ENCODE measurements around the gene ABCA7. TPM values are rescaled to one million over a fixed set of nuclear protein-coding genes. Genes with fewer than 3 reads are reported as not detected.

ABCA7 gene
- total RNA-seq, 3 donors from 2014 or later (not counting 1 experiment from before 2014, with no cell fraction given), result 73.3 to 149 (median 121) TPM

DNA sequence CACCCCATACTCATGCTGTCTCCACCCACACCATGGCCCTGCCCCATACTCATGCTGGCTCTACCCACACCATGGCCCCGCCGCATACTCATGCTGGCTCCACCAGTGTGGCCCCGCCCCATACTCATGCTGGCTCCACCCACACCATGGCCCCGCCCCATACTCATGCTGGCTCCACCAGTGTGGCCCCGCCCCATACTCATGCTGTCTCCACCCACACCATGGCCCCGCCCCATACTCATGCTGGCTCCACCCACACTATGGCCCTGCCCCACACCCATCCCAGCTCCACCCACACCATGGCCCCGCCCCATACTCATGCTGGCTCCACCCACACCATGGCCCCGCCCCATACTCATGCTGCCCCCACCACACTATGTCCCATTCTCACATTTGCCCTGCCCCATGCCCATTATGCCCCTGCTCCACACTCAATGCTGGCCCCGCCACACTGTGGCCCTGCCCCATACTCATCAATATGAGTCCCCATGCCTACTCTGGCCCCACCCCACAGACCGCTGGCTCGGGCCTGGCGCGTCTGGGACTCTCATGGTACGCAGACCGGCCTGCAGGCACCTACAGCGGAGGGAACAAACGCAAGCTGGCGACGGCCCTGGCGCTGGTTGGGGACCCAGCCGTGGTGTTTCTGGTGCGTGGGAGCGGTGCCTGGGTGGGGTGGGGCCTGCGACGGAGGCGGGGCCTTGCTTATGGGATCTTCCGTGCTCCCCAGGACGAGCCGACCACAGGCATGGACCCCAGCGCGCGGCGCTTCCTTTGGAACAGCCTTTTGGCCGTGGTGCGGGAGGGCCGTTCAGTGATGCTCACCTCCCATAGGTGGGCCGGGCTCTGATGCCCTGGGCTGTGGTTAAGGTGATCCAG lies 23.4 kb downstream of the ABCA7 start:
- TF ChIP-seq, protein P1, sequence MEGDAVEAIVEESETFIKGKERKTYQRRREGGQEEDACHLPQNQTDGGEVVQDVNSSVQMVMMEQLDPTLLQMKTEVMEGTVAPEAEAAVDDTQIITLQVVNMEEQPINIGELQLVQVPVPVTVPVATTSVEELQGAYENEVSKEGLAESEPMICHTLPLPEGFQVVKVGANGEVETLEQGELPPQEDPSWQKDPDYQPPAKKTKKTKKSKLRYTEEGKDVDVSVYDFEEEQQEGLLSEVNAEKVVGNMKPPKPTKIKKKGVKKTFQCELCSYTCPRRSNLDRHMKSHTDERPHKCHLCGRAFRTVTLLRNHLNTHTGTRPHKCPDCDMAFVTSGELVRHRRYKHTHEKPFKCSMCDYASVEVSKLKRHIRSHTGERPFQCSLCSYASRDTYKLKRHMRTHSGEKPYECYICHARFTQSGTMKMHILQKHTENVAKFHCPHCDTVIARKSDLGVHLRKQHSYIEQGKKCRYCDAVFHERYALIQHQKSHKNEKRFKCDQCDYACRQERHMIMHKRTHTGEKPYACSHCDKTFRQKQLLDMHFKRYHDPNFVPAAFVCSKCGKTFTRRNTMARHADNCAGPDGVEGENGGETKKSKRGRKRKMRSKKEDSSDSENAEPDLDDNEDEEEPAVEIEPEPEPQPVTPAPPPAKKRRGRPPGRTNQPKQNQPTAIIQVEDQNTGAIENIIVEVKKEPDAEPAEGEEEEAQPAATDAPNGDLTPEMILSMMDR (IDR thresholded peaks at IDR 0.05), result no peak
- peaks cover 7 to 33% of the 10 kb centered on the region in 2 donors for H3K4me1 Mint-ChIP-seq
- Histone ChIP-seq H3K9me3 (ENCODE audit: control insufficient read depth, insufficient read depth, low read length) (peaks cover 6% of the 10 kb centered on the region), H3K4me3 (ENCODE audit: low read length) (no peak overlapping the region), H3K27ac (ENCODE audit: low read length) (peak overlapping the region; percentile 20), H3K27me3 (ENCODE audit: control insufficient read depth, insufficient read depth, low read length) (no peaks in the 10 kb centered on the region), H3K4me1 (ENCODE audit: control insufficient read depth, insufficient read depth, low read length) (peaks cover 38% of the 10 kb centered on the region), H3K36me3 (ENCODE audit: control insufficient read depth, insufficient read depth, low read length) (peaks cover 8% of the 10 kb centered on the region)
- no peak overlapping the region for H3K4me3 Mint-ChIP-seq
- no peaks in the 10 kb centered on the region for H3K9me3 Mint-ChIP-seq
- no peaks in the 10 kb centered on the region for H3K27me3 Mint-ChIP-seq (ENCODE audit: low read depth in 2 of 2)
- DNase-seq (peak; percentile 66 to 79), ATAC-seq (peak; percentile 10 to 43 (median 12))
- intact Hi-C loops (cut with micrococcal nuclease), result no loop called here
- H3K36me3 Mint-ChIP-seq, result no peaks in the 10 kb centered on the region
- peak overlapping the region in 1 of 2 donors; percentile 53 for H3K27ac Mint-ChIP-seq
- WGBS (ENCODE audit: insufficient coverage), result 94% methylated on average over 37 of the region's 37 CpGs

DNA sequence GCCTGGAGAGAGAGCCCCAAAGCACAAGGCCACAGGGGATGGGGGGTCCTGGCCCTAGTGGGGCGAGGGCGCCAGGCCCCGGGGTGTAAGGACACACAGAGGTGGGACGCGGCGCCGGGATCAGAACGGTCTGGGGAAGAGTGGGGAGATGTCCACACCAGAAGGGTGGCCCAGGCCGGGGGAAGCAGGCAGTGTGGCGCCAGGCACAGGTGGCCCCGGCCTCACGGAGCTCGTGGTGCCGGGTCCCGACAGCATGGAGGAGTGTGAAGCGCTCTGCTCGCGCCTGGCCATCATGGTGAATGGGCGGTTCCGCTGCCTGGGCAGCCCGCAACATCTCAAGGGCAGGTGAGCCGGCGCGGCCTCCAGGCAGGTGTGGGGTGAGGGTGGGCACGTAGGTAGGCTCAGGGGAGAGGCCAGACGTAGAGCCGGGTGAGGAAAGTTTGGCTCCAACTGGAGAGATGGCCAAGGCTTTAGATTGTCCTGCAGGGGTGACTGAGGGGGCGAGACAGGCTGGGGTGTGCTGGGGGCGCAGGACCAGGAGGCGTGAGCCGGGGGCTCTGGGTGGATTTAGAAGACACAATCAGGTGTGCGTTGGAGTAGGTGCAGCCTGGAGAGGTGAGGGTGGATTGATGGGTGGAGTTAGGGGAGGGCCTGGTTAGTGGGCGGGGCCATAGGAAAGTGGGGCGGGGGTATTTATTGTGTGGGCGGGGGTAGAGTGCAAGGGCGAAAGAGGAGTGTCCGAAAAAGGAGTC lies 24.2 kb downstream of the ABCA7 start:
- H3K9me3 ChIP-seq (ENCODE audit: control insufficient read depth, insufficient read depth, low read length), result no peaks in the 10 kb centered on the region
- 91% methylated on average over 37 of the region's 37 CpGs for WGBS (ENCODE audit: insufficient coverage)
- no peak overlapping the region for H3K4me3 Mint-ChIP-seq
- H3K4me1 Mint-ChIP-seq, result peaks cover 15 to 42% of the 10 kb centered on the region in 2 donors
- TF ChIP-seq, protein P1 (IDR thresholded peaks at IDR 0.05), result no peak
- H3K36me3 ChIP-seq (ENCODE audit: control insufficient read depth, insufficient read depth, low read length), result peaks cover 8% of the 10 kb centered on the region
- H3K27me3 ChIP-seq (ENCODE audit: control insufficient read depth, insufficient read depth, low read length), result no peaks in the 10 kb centered on the region
- no peak overlapping the region for H3K4me3 ChIP-seq (ENCODE audit: low read length)
- no peaks in the 10 kb centered on the region for H3K36me3 Mint-ChIP-seq
- H3K27ac Mint-ChIP-seq, result peak overlapping the region in 1 of 2 donors; percentile 81
- intact Hi-C loops (cut with micrococcal nuclease), result no loop called here
- no peaks in the 10 kb centered on the region for H3K9me3 Mint-ChIP-seq
- DNase-seq (peak in 1 of 2 donors; percentile 40), ATAC-seq (no peak)
- no peak overlapping the region for H3K27ac ChIP-seq (ENCODE audit: low read length)
- no peaks in the 10 kb centered on the region for H3K27me3 Mint-ChIP-seq (ENCODE audit: low read depth in 2 of 2)
- peaks cover 46% of the 10 kb centered on the region for H3K4me1 ChIP-seq (ENCODE audit: control insufficient read depth, insufficient read depth, low read length)

DNA sequence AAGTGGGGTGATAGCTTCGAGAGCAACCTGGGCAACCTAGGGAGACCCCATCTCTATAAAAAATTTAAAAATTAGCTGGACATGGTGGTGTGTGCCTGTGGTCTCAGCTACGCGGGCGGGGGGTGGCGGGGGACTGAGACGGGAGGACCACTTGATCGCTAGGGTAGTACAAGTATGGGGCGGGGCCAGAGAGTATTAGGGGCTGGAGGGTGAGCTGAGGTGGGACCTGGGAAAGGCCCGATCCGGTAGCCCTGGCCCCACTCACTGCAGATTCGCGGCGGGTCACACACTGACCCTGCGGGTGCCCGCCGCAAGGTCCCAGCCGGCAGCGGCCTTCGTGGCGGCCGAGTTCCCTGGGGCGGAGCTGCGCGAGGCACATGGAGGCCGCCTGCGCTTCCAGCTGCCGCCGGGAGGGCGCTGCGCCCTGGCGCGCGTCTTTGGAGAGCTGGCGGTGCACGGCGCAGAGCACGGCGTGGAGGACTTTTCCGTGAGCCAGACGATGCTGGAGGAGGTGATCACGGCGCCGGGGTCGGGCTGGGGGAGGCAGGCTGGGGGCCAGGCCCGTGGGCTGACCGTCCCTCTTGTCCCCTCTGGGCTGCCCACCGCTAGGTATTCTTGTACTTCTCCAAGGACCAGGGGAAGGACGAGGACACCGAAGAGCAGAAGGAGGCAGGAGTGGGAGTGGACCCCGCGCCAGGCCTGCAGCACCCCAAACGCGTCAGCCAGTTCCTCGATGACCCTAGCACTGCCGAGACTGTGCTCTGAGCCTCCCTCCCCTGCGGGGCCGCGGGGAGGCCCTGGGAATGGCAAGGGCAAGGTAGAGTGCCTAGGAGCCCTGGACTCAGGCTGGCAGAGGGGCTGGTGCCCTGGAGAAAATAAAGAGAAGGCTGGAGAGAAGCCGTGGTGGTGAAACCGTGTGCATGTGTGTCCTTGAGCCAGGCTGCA lies 25.0 kb downstream of the ABCA7 start:
- H3K4me1 Mint-ChIP-seq, result peaks cover 19 to 47% of the 10 kb centered on the region in 2 donors
- peaks cover 15% of the 10 kb centered on the region for H3K36me3 ChIP-seq (ENCODE audit: control insufficient read depth, insufficient read depth, low read length)
- TF ChIP-seq, protein P1 (IDR thresholded peaks at IDR 0.05), result peak; percentile 78
- 22% methylated on average over 60 of the region's 60 CpGs for WGBS (ENCODE audit: insufficient coverage)
- DNase-seq, result peak; percentile 68 to 90
- no peaks in the 10 kb centered on the region for H3K27me3 Mint-ChIP-seq (ENCODE audit: low read depth in 2 of 2)
- H3K27ac Mint-ChIP-seq, result peak overlapping the region; percentile 81 to 93
- H3K9me3 ChIP-seq (ENCODE audit: control insufficient read depth, insufficient read depth, low read length), result no peaks in the 10 kb centered on the region
- H3K4me3 ChIP-seq (ENCODE audit: low read length), result no peak overlapping the region
- peak; percentile 25 to 52 (median 34) for ATAC-seq
- no peak overlapping the region for H3K27ac ChIP-seq (ENCODE audit: low read length)
- H3K4me1 ChIP-seq (ENCODE audit: control insufficient read depth, insufficient read depth, low read length), result peaks cover 55% of the 10 kb centered on the region
- H3K27me3 ChIP-seq (ENCODE audit: control insufficient read depth, insufficient read depth, low read length), result no peaks in the 10 kb centered on the region
- peak overlapping the region; percentile 76 for H3K4me3 Mint-ChIP-seq
- no peaks in the 10 kb centered on the region for H3K9me3 Mint-ChIP-seq
- H3K36me3 Mint-ChIP-seq, result no peaks in the 10 kb centered on the region
- intact Hi-C loops (cut with micrococcal nuclease), result loop anchor here (5.0 kb wide), 2 partner anchors 33 to 37 kb away; partner anchors contain the start of gene GPX4
